ENCODE data around the gene KIAA1958.

KIAA1958 gene

GRCh38 chr9:112486221-112487007 lies at the start of gene KIAA1958:
Gene KIAA1958, plus strand, starts transcription at chr9:112486827. Its CDS starts 87,254 bp downstream, at chr9:112574081.
- DNase-seq, result peak; percentile 79

- no peak for DNase-seq
Measured at GRCh38 chr9:112437406-112437805, 49.2 kb upstream of the KIAA1958 start.

DNA sequence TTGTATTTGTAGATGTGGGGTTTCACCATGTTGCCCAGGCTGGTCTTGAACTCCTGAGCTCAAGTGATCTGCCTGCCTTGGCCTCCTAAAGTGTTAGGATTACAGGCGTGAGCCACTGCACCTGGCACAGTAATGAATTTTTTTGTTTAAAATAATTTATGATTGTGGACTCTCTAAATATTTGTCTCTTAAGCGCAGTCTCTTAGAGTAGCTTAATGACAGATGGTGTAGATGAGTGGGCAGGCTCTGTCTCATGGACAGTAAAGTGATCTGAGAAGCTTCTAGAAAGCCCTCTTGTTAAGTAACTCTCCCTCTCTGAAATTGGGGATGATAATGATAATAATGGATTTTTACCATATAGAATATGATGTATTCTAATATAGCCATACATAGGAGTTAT lies 47.5 kb upstream of the KIAA1958 start:
- DNase-seq, result no peak

DNA sequence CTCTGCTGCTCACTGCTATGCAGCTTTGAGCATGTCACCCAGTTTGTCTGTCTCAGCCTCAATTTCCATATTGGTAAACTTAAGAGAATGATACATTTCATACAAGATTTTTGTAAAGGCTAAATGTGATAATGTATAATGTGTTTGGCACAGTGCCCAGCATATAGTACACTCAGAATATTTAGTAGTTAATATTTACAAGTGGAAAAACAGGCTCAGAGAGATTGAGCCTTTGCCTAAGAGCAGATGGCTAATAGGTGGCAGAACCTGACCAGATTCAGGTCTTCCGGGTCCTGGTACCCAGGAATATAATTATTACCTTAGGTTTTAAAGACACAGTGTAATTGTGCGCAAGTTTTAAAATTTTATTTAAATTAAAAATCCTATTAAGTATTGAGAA lies 46.8 kb upstream of the KIAA1958 start:
- DNase-seq, result no peak

GRCh38 chr9:112443200-112443599 lies 43.4 kb upstream of the KIAA1958 start:
- DNase-seq, result peak; percentile 12

- no peak for DNase-seq
Measured at GRCh38 chr9:112443636-112444035, 43.0 kb upstream of the KIAA1958 start.

- DNase-seq, result no peak
Measured at GRCh38 chr9:112445196-112445595, 41.4 kb upstream of the KIAA1958 start.

GRCh38 chr9:112446080-112446479 lies 40.5 kb upstream of the KIAA1958 start:
- no peak for DNase-seq

DNA sequence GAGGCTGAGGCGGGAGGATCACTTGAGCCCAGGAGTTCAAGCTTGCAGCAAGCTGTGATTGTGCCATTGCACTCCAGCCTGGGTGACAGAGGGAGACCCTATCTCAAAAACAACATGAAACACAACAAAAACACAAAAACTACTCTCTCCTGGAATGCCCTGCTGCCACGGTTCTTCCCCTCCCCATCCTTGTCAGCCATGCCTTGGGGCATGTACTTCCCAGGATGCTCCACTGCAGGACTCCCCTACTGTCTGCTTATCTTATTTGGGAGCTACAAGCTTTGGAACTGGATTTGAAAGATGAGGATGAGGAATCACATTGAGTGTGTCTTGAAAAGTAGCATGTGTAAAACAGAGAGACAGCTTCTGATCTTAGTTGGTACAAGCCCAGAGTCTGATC lies 40.1 kb upstream of the KIAA1958 start:
- DNase-seq, result no peak

DNA sequence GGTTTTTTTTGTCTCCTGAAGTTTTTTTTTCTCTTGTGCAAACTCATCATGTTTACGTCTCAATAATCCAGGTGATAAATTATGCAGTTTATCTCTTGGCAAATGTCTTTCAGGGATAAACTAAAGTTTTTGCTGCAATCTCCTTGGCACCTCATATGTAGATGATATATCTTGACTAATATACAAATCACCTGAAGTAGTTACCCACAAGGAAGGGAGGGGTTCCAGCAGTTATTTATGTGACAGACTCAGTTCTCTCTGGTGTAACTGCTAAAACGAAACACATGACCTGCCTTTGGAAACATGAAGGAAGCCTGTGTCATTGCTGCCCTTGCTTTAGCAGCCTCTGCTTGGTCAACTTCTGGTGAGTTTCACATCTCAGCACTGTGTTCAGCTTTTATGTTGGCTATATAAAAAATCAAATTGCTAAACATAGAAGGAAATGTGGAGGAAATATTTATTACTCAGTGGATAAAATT lies 39.3 kb upstream of the KIAA1958 start:
- DNase-seq, result no peak

- DNase-seq, result no peak
Measured at GRCh38 chr9:112462855-112463254, 23.8 kb upstream of the KIAA1958 start.

- no peak for DNase-seq
Measured at GRCh38 chr9:112465352-112465751, 21.3 kb upstream of the KIAA1958 start.

- no peak for DNase-seq
Measured at GRCh38 chr9:112472996-112473395, 13.6 kb upstream of the KIAA1958 start.

DNA sequence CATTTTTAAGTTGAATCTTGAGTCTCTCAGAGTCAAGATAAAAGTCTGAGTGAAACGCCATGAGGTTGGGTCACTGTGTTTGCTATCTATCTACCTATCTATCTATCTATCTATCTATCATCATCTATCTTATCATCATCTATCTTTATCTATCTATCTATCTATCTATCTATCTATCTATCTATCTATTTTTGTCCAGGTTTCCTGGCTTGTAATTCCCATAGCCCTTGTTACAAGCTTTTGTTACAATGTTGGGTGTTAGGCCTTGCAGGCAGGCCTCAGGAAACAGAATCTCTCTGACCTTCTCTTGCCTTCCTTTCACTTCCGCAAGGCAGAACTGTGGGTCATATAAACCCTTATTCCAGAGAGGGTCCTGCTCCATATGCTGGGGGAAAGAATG lies 12.6 kb upstream of the KIAA1958 start:
- DNase-seq, result no peak

- no peak for DNase-seq
Measured at GRCh38 chr9:112475318-112475717, 11.3 kb upstream of the KIAA1958 start.

DNA sequence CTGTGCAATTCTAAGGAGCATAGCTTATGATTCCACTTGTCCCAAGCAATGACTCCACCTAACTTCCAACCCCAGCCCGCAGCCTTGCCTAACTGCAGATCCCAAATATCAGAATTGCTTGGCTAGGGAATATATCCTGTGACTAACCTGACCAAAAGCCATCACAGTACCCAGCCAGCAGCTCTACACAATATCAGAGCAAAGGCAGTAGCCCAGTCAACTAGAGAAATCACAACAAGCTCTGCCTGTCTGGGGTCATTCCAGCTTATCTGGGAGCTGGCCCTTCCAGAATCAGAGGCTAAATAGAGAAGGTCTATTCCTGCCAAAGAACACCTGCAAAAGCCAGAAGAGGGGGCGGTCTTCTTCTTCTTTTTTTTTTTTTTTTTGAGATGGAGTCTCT lies 9.3 kb upstream of the KIAA1958 start:
- no peak for DNase-seq

DNA sequence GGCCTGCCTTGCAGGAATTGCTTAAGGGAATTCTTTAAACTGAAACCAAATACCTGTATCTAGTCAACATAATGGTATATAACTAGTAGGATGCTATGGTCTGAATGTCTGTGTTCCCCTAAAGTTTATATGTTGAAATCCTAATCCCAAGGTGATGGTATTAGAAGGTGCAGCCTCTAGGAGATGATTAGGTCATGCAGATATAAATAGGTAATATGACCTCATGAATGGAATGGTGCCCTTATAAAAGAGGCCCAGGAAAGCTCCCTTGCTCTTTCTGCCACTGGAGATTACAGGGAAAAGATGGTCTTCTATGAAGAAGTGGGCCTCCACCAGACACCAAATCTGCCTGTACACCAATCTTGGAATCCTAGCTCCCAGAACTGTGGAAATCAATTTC lies 7.4 kb upstream of the KIAA1958 start:
- no peak for DNase-seq

DNA sequence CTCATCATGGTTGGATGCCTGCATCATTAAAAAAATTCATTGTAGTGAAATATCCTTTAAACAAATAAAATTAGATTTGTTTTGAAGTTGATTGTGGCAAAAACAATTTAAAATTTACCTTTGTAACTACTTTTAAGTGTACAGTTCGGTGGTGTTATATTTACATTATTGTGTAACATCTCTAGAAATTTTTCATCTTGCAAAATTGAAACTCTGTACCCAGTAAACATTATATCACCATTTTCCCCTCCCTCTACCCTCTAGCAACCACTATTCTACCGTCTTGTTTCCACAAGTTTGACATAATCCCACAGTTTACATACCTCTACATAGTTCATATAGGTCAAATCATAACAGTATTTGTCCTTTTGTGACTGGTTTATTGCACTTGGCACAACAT lies 2.0 kb upstream of the KIAA1958 start:
- no peak for DNase-seq

DNA sequence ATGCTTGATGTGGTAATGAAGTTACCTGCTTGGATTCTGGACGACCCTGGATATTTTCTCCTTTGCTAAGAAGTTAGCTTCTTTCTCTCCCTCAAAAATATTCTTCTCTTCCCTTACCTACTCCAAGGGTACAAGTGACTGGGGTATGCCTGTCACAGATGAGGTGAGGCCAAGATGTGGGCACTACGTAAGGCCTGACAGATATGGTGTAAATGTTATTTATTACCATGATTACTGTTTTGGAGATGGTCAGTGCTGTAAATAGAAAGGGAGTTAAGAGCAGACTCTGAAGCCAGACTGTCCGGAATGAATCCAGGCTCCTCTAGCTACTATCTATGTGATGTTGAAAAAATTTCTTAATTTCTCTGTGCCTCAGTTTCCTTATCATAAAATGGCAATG lies 1.1 kb upstream of the KIAA1958 start:
- no peak for DNase-seq

DNA sequence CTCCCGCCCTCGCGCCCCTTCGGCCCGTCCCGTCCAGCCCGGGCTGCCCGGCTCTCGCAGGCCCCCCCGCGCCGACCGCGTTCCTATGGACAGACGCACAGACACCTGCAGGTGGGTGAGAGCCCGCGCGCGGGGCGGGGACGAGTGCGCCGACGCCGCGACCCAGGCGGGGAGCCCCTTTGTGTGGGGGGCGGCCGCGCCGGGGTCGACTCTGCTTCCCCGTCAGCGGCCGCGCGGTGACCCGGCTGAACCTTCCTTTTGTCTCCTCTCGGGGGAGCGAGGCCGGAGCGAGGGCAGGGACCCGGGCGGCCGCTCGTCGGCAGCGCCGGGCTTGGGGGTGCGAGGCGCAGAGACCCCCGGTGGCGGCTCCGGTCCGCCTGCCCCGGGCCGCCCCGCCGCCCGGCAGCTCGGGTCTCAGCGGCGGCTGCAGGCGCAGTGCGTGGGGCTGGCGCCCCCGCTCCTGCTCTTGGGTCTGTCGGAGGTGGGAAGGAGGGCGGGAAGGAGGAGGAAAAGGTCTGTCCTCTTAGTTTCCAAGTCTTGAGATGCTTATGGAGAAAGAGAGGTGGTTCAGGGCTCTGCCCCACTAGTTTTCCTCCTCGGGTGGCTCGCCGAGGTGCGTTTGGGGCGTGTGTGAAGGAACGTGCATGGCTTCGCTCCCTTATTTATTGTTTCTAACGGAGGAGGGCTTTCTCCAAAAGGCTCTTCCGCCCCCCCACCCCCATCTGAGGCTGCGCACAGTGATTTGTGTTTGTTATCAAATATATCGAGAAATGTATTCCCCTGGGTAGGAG lies 576 bp downstream of the KIAA1958 start:
- DNase-seq, result peak; percentile 36

DNA sequence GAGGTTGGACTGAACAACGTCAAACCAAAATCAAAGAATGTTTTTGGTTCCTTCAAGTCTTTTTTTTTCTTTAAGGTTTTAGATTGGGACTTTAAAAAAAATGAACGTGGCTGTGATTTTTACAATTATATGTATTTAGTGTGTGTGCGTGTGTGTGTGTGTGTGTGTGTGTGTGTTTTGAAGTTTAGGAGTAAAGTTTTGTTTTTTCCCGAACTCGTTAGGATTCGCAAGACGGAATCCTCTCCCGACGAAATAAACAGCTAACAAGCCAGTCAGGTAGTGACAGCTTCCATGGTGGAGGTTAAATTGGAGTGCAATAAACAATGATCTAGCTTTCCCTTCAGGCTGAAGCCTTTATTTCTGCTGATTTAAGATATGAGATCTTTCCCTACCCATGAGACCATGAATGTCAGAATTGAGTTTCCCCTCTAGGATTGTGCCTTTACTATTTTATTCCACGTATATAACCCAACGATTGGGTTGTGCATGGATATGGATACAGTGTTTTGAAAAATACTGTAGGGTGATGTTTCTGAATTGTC lies 1.2 kb downstream of the KIAA1958 start:
- no peak for DNase-seq

GRCh38 chr9:112489039-112489546 lies 2.5 kb downstream of the KIAA1958 start:
- DNase-seq, result no peak

GRCh38 chr9:112489876-112490666 lies 3.4 kb downstream of the KIAA1958 start:
- no peak for DNase-seq
